Stimulated activated effector memory CD8-positive, alpha-beta T cell treated with anti-CD3 and anti-CD28 coated beads, Interleukin-12 subunit alpha, Interleukin-12 subunit beta, amount 100 ng/mL, for 72 hours (primary cell): ENCODE measurements around the gene ERBB3.
"Not testable (repeated sequence)": the region's sequence is repeated elsewhere in the genome, so short reads cannot be mapped to it uniquely, and the experiment has no call there.

Experiments
- ATAC-seq: fragments of 150-1000 bp; cut with Tn5 transposase; 2 replicates; pipeline ENCODE4 v1.10.0; 2021
- DNase-seq, 2 donors: peaks; one replicate each; pipeline ENCODE4 v3.0.0; 2021 to 2022; ENCODE audit warnings: low spot score in 2 of 2
- H3K27ac Mint-ChIP-seq: one replicate; pipeline ENCODE4 v1.8.0; 2022; ENCODE audit warnings: mild to moderate bottlenecking, mixed read lengths
- H3K36me3 Mint-ChIP-seq: one replicate; pipeline ENCODE4 v1.8.0; 2022; ENCODE audit warnings: mild to moderate bottlenecking, mixed read lengths
- H3K4me1 Mint-ChIP-seq: one replicate; pipeline ENCODE4 v1.8.0; 2022; ENCODE audit warnings: mixed read lengths
- H3K4me3 Mint-ChIP-seq: one replicate; pipeline ENCODE4 v1.8.0; 2022; ENCODE audit warnings: mild to moderate bottlenecking, mixed read lengths
- H3K9me3 Mint-ChIP-seq: one replicate; pipeline ENCODE4 v1.8.0; 2022; ENCODE audit warnings: mixed read lengths

ERBB3 gene

GRCh38 chr12:56061982-56062381, 18.0 kb upstream of the ERBB3 start:
- Mint-ChIP-seq H3K9me3 (no peaks in the 10 kb centered on the region), H3K36me3 (no peaks in the 10 kb centered on the region), H3K27ac (no peak overlapping the region), H3K4me3 (no peak overlapping the region), H3K4me1 (no peaks in the 10 kb centered on the region)
- DNase-seq (no peak), ATAC-seq (no peak)

GRCh38 chr12:56062996-56063395, 17.0 kb upstream of the ERBB3 start:
- H3K4me1 Mint-ChIP-seq, result no peaks in the 10 kb centered on the region
- no peak for ATAC-seq
- no peak for DNase-seq
- H3K27ac Mint-ChIP-seq, result no peak overlapping the region
- H3K36me3 Mint-ChIP-seq, result no peaks in the 10 kb centered on the region
- no peaks in the 10 kb centered on the region for H3K9me3 Mint-ChIP-seq
- no peak overlapping the region for H3K4me3 Mint-ChIP-seq

- no peak for ATAC-seq
- no peak for DNase-seq
- no peaks in the 10 kb centered on the region for H3K9me3 Mint-ChIP-seq
- no peaks in the 10 kb centered on the region for H3K36me3 Mint-ChIP-seq
- H3K27ac Mint-ChIP-seq, result no peak overlapping the region
- no peak overlapping the region for H3K4me3 Mint-ChIP-seq
- no peaks in the 10 kb centered on the region for H3K4me1 Mint-ChIP-seq
Measured at GRCh38 chr12:56071648-56072047, 8.3 kb upstream of the ERBB3 start.

GRCh38 chr12:56074396-56074795, 5.6 kb upstream of the ERBB3 start:
- no peak overlapping the region for H3K27ac Mint-ChIP-seq
- no peak overlapping the region for H3K4me3 Mint-ChIP-seq
- H3K4me1 Mint-ChIP-seq, result no peaks in the 10 kb centered on the region
- H3K36me3 Mint-ChIP-seq, result no peaks in the 10 kb centered on the region
- no peak for DNase-seq
- no peak for ATAC-seq
- no peaks in the 10 kb centered on the region for H3K9me3 Mint-ChIP-seq

- H3K27ac Mint-ChIP-seq, DNase-seq, H3K9me3 Mint-ChIP-seq, H3K4me1 Mint-ChIP-seq, H3K36me3 Mint-ChIP-seq, ATAC-seq: not testable (repeated sequence)
- H3K4me3 Mint-ChIP-seq, result peak overlapping the region; percentile 79
Measured at GRCh38 chr12:56077966-56078365, 2.0 kb upstream of the ERBB3 start.

- no peak overlapping the region for H3K27ac Mint-ChIP-seq
- peak overlapping the region; percentile 79 for H3K4me3 Mint-ChIP-seq
- DNase-seq (no peak), ATAC-seq (no peak)
- H3K9me3 Mint-ChIP-seq, result no peaks in the 10 kb centered on the region
- peaks cover 7% of the 10 kb centered on the region for H3K4me1 Mint-ChIP-seq
- H3K36me3 Mint-ChIP-seq, result no peaks in the 10 kb centered on the region
Measured at GRCh38 chr12:56078427-56078826, 1.5 kb upstream of the ERBB3 start.

GRCh38 chr12:56078931-56079722, 838 bp upstream of the ERBB3 start:
- no peaks in the 10 kb centered on the region for H3K9me3 Mint-ChIP-seq
- peak; percentile 41 to 73 for DNase-seq
- H3K27ac Mint-ChIP-seq, result no peak overlapping the region
- H3K4me3 Mint-ChIP-seq, result peak overlapping the region; percentile 79
- peak; percentile 67 for ATAC-seq
- peaks cover 7% of the 10 kb centered on the region for H3K4me1 Mint-ChIP-seq
- H3K36me3 Mint-ChIP-seq, result no peaks in the 10 kb centered on the region

GRCh38 chr12:56080556-56081138, 682 bp downstream of the ERBB3 start:
- no peak for ATAC-seq
- Mint-ChIP-seq H3K4me1 (peaks cover 7% of the 10 kb centered on the region), H3K27ac (no peak overlapping the region), H3K9me3 (no peaks in the 10 kb centered on the region), H3K4me3 (peak overlapping the region; percentile 79), H3K36me3 (no peaks in the 10 kb centered on the region)
- no peak for DNase-seq

- no peak overlapping the region for H3K27ac Mint-ChIP-seq
- no peaks in the 10 kb centered on the region for H3K36me3 Mint-ChIP-seq
- H3K9me3 Mint-ChIP-seq, result no peaks in the 10 kb centered on the region
- DNase-seq (no peak), ATAC-seq (no peak)
- H3K4me1 Mint-ChIP-seq, result peaks cover 7% of the 10 kb centered on the region
- H3K4me3 Mint-ChIP-seq, result peak overlapping the region; percentile 79
Measured at GRCh38 chr12:56081393-56082347, 1.7 kb downstream of the ERBB3 start.

- Mint-ChIP-seq H3K9me3 (no peaks in the 10 kb centered on the region), H3K4me3 (no peak overlapping the region), H3K4me1 (peaks cover 7% of the 10 kb centered on the region), H3K27ac (no peak overlapping the region), H3K36me3 (peaks cover under 1% of the 10 kb centered on the region)
- DNase-seq (no peak), ATAC-seq (no peak)
Measured at GRCh38 chr12:56082382-56082781, 2.4 kb downstream of the ERBB3 start.

- H3K36me3 Mint-ChIP-seq, result peaks cover 5% of the 10 kb centered on the region
- DNase-seq (no peak), ATAC-seq (no peak)
- no peak overlapping the region for H3K4me3 Mint-ChIP-seq
- no peaks in the 10 kb centered on the region for H3K9me3 Mint-ChIP-seq
- no peak overlapping the region for H3K27ac Mint-ChIP-seq
- peaks cover 7% of the 10 kb centered on the region for H3K4me1 Mint-ChIP-seq
Measured at GRCh38 chr12:56082967-56083366, 3.0 kb downstream of the ERBB3 start.

- peaks cover 5% of the 10 kb centered on the region for H3K36me3 Mint-ChIP-seq
- no peak overlapping the region for H3K27ac Mint-ChIP-seq
- ATAC-seq (peak; percentile 64), DNase-seq (peak; percentile 18 to 64)
- H3K4me1 Mint-ChIP-seq, result peaks cover 7% of the 10 kb centered on the region
- H3K4me3 Mint-ChIP-seq, result no peak overlapping the region
- H3K9me3 Mint-ChIP-seq, result no peaks in the 10 kb centered on the region
Measured at GRCh38 chr12:56084958-56085543, 5.1 kb downstream of the ERBB3 start.

- Mint-ChIP-seq H3K9me3 (no peaks in the 10 kb centered on the region), H3K4me3 (no peak overlapping the region), H3K36me3 (peaks cover 5% of the 10 kb centered on the region), H3K4me1 (peaks cover 3% of the 10 kb centered on the region), H3K27ac (no peak overlapping the region)
- no peak for DNase-seq
- ATAC-seq, result no peak
Measured at GRCh38 chr12:56086096-56086495, 6.1 kb downstream of the ERBB3 start.

GRCh38 chr12:56086608-56087007, 6.6 kb downstream of the ERBB3 start:
- peaks cover 5% of the 10 kb centered on the region for H3K36me3 Mint-ChIP-seq
- no peak for ATAC-seq

GRCh38 chr12:56087220-56087619, 7.3 kb downstream of the ERBB3 start:
- no peaks in the 10 kb centered on the region for H3K9me3 Mint-ChIP-seq

More at GRCh38 chr12:56086608-56087007, 6.6 kb downstream of the ERBB3 start:
- DNase-seq, result no peak
- no peaks in the 10 kb centered on the region for H3K9me3 Mint-ChIP-seq
- H3K27ac Mint-ChIP-seq, result no peak overlapping the region
- no peak overlapping the region for H3K4me3 Mint-ChIP-seq
- H3K4me1 Mint-ChIP-seq, result no peaks in the 10 kb centered on the region

More at GRCh38 chr12:56087220-56087619, 7.3 kb downstream of the ERBB3 start:
- ATAC-seq (no peak), DNase-seq (no peak)
- H3K27ac Mint-ChIP-seq, result no peak overlapping the region
- H3K36me3 Mint-ChIP-seq, result peaks cover 5% of the 10 kb centered on the region
- H3K4me3 Mint-ChIP-seq, result no peak overlapping the region
- no peaks in the 10 kb centered on the region for H3K4me1 Mint-ChIP-seq
